Spleen (tissue), 11 donors: ENCODE results near the gene SLCO4C1. TPM values are rescaled to one million over a fixed set of nuclear protein-coding genes. Genes with fewer than 3 reads are reported as not detected.
A peak's percentile ranks its signal among the peaks of the same experiment; 100 is the strongest.

Source experiments
- DNase-seq: peaks from one replicate; pipeline ENCODE4 v3.0.0-alpha.2; 2020
- H3K27ac ChIP-seq, 8 donors: fragments of 200-600 bp; sonication (generic) in 7 of 8; 1 replicate in 4 of 8; 2 replicates in 4 of 8; pipeline versions ENCODE4 v1.5.0 to v1.8.0; 2016 to 2021; ENCODE audit warnings: inconsistent platforms in 4 of 8, mild to moderate bottlenecking in 4 of 8, moderate library complexity in 1 of 8
- H3K27me3 ChIP-seq, 7 donors: fragments of 200-600 bp; sonication (generic) in 6 of 7; replicated peaks in 1 of 7; 1 replicate in 4 of 7; 2 replicates in 3 of 7; pipeline versions ENCODE4 v1.5.0 to v1.8.0; 2016 to 2021; ENCODE audit warnings: inconsistent platforms in 3 of 7, mild to moderate bottlenecking in 1 of 7
- H3K36me3 ChIP-seq, 6 donors: fragments of 200-600 bp; sonication (generic) in 5 of 6; 1 replicate in 4 of 6; 2 replicates in 2 of 6; pipeline versions ENCODE4 v1.5.0 to v1.8.0; 2016 to 2021; ENCODE audit warnings: inconsistent platforms in 2 of 6
- H3K4me1 ChIP-seq, 6 donors: fragments of 200-600 bp; sonication (generic) in 5 of 6; 1 replicate in 3 of 6; 2 replicates in 3 of 6; pipeline versions ENCODE4 v1.5.0 to v1.8.0; 2016 to 2021; ENCODE audit warnings: inconsistent platforms in 3 of 6
- H3K4me3 ChIP-seq, 8 donors: fragments of 200-600 bp; sonication (generic) in 7 of 8; 1 replicate in 4 of 8; 2 replicates in 4 of 8; pipeline versions ENCODE4 v1.5.0 to v1.8.0; 2016 to 2021; ENCODE audit warnings: inconsistent platforms in 4 of 8, mild to moderate bottlenecking in 4 of 8, moderate library complexity in 2 of 8
- H3K9me3 ChIP-seq, 8 donors: fragments of 200-600 bp; sonication (generic) in 7 of 8; 1 replicate in 4 of 8; 2 replicates in 4 of 8; pipeline versions ENCODE4 v1.5.0 to v1.8.0; 2016 to 2021; ENCODE audit warnings: inconsistent platforms in 4 of 8
- POLR2A ChIP-seq, 3 donors: fragments of 450-650 bp; IDR thresholded peaks; one replicate each; pipeline ENCODE4 v1.5.1; 2017; ENCODE audit warnings: antibody characterized with exemption in 3 of 3, mild to moderate bottlenecking in 1 of 3
- POLR2AphosphoS5 ChIP-seq, 3 donors: sonication (generic); formaldehyde crosslinking; IDR thresholded peaks; one replicate each; pipeline ENCODE4 v1.5.1; 2017; ENCODE audit warnings: antibody characterized with exemption in 3 of 3
- WGBS, 5 donors: extraction: QIAGEN DNeasy Blood & Tissue Kit in 3 of 5; methylation state at CpG; one replicate each; pipeline versions ENCODE4 v1.1.5 to v1.1.7; 2013 to 2018; 5-methylcytosine and 5-hydroxymethylcytosine counted together
- intact Hi-C: fragments of 100-400 bp; cut with DNase I; formaldehyde crosslinking; loops from one replicate; pipeline ENCODE4 v1.15.0; 2023; ENCODE audit warnings: low total_unique reads
- polyA plus RNA-seq, 3 donors: library from polyadenylated mRNA; stranded (reverse); fragments of 200-250 nt; gene quantifications; one replicate each; pipeline ENCODE4 v1.2.1, GENCODE V29; 2013
- total RNA-seq, 7 donors: library from RNA; depleted of rRNA in 3 of 7; stranded (reverse); fragments of >200 nt in 3 of 7; fragmentation: NEBNext Ultra II Directional in 4 of 7; extraction: Animal tissue kit (Norgen Biotek cat#: 25700) in 4 of 7; gene quantifications; one replicate each; pipeline versions ENCODE4 v1.1.0 to v1.2.1, GENCODE V29; 2016 to 2021
- TF ChIP-seq, protein P1 (sequence below), 11 experiments: fragments of 200-600 bp in 7 of 11; fragments of 450-650 bp in 4 of 11; sonication (generic) in 4 of 11; IDR thresholded peaks in 8 of 11; conservative IDR thresholded peaks in 3 of 11; 1 replicate in 7 of 11; 2 replicates in 4 of 11; pipeline versions ENCODE4 v1.4.0 to v1.8.0; 2016 to 2021; ENCODE audit warnings: antibody characterized with exemption in 11 of 11, inconsistent platforms in 4 of 11, mild to moderate bottlenecking in 1 of 11
- donor health status: healthy with polysubstance abuse.
- donor health status: DM: no; HTN: no; CAD: no; lungs with moderate emphysema.
- donor health status: DM: no; HTN: no; CAD: no.
- donor health status: Bipolar disorder and iron deficiency.
- donor health status: healthy.
- donor health status: DM: no; HTN: no; CAD: no.
- donor health status: DM: yes; HTN: yes; CAD: no.

Gene SLCO4C1
- total and polyA plus RNA-seq, 10 donors, result 0.06 to 6.6 (median 2.3) TPM

- intact Hi-C loops, result no loop called here
- H3K4me3 ChIP-seq, result no peak overlapping the region
- 73 to 92% (median 86%) methylated on average over 1 of the region's 1 CpG for WGBS, 5 donors
Observed at GRCh38 chr5:102314328-102314727, 18.2 kb upstream of the SLCO4C1 start.

DNA sequence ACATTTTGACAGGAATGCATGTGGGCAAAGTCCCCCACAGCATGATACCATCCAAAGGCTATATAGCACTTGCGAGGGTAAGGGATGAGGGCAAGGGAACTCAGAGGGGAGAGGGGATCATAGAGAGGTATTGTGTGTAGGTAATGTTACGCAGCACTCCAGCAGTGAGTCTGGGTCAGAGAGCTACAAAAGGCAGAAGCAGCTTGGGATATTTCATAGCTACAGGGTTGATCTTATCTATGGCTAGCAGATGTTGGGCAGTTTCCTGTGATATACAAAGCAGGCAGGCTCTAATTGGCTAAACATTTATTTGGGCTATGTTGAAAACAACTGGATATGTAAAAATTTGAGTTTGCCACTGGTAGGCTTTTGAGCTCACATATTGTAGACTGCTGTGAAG is 17.8 kb upstream of the SLCO4C1 start:
- TF ChIP-seq, protein P1, sequence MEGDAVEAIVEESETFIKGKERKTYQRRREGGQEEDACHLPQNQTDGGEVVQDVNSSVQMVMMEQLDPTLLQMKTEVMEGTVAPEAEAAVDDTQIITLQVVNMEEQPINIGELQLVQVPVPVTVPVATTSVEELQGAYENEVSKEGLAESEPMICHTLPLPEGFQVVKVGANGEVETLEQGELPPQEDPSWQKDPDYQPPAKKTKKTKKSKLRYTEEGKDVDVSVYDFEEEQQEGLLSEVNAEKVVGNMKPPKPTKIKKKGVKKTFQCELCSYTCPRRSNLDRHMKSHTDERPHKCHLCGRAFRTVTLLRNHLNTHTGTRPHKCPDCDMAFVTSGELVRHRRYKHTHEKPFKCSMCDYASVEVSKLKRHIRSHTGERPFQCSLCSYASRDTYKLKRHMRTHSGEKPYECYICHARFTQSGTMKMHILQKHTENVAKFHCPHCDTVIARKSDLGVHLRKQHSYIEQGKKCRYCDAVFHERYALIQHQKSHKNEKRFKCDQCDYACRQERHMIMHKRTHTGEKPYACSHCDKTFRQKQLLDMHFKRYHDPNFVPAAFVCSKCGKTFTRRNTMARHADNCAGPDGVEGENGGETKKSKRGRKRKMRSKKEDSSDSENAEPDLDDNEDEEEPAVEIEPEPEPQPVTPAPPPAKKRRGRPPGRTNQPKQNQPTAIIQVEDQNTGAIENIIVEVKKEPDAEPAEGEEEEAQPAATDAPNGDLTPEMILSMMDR (IDR thresholded peaks at IDR 0.05 in 8 of 11, conservative IDR thresholded peaks at IDR 0.05 in 3 of 11), result no peak
- TF ChIP-seq POLR2AphosphoS5 (IDR thresholded peaks at IDR 0.05), result peak in 1 of 3 donors; percentile 34
- Histone ChIP-seq H3K36me3 (no peaks in the 10 kb centered on the region), H3K4me3 (no peak overlapping the region), H3K4me1 (no peaks in the 10 kb centered on the region), H3K27me3 (no peaks in the 10 kb centered on the region), H3K27ac (no peak overlapping the region), H3K9me3 (no peaks in the 10 kb centered on the region)
- intact Hi-C loops, result no loop called here
- no peak for DNase-seq
- 44 to 74% (median 60%) methylated on average over 2 of the region's 2 CpGs for WGBS, 5 donors

More at GRCh38 chr5:102314328-102314727, 18.2 kb upstream of the SLCO4C1 start:
- no peak overlapping the region for H3K27ac ChIP-seq
- DNase-seq, result no peak
- no peaks in the 10 kb centered on the region for H3K9me3 ChIP-seq
- no peaks in the 10 kb centered on the region for H3K27me3 ChIP-seq
- H3K4me1 ChIP-seq, result no peaks in the 10 kb centered on the region
- TF ChIP-seq, protein P1 (IDR thresholded peaks at IDR 0.05 in 8 of 11, conservative IDR thresholded peaks at IDR 0.05 in 3 of 11), result no peak
- TF ChIP-seq POLR2A (IDR thresholded peaks at IDR 0.05) (no peak), POLR2AphosphoS5 (IDR thresholded peaks at IDR 0.05) (no peak)
- no peaks in the 10 kb centered on the region for H3K36me3 ChIP-seq

GRCh38 chr5:102312586-102313370 is 16.7 kb upstream of the SLCO4C1 start:
- intact Hi-C loops, result no loop called here
- 82 to 95% (median 87%) methylated on average over 5 of the region's 5 CpGs for WGBS, 5 donors
- no peak overlapping the region for H3K4me3 ChIP-seq
- no peak for DNase-seq
- TF ChIP-seq POLR2A (IDR thresholded peaks at IDR 0.05) (no peak), POLR2AphosphoS5 (IDR thresholded peaks at IDR 0.05) (no peak)
- TF ChIP-seq, protein P1 (IDR thresholded peaks at IDR 0.05 in 8 of 11, conservative IDR thresholded peaks at IDR 0.05 in 3 of 11), result no peak
- H3K27ac ChIP-seq, result no peak overlapping the region
- H3K4me1 ChIP-seq, result no peaks in the 10 kb centered on the region
- no peaks in the 10 kb centered on the region for H3K36me3 ChIP-seq
- H3K9me3 ChIP-seq, result no peaks in the 10 kb centered on the region
- no peaks in the 10 kb centered on the region for H3K27me3 ChIP-seq

GRCh38 chr5:102309586-102309985 is 13.5 kb upstream of the SLCO4C1 start:
- intact Hi-C loops, result no loop called here
- TF ChIP-seq POLR2A (IDR thresholded peaks at IDR 0.05) (no peak), POLR2AphosphoS5 (IDR thresholded peaks at IDR 0.05) (no peak)
- TF ChIP-seq, protein P1 (IDR thresholded peaks at IDR 0.05 in 8 of 11, conservative IDR thresholded peaks at IDR 0.05 in 3 of 11), result no peak
- WGBS, 5 donors, result 91 to 94% (median 94%) methylated on average over 3 of the region's 3 CpGs

More at GRCh38 chr5:102309586-102309985, 13.5 kb upstream of the SLCO4C1 start:
- no peaks in the 10 kb centered on the region for H3K27me3 ChIP-seq
- no peaks in the 10 kb centered on the region for H3K4me1 ChIP-seq
- no peaks in the 10 kb centered on the region for H3K36me3 ChIP-seq
- DNase-seq, result no peak
- no peak overlapping the region for H3K4me3 ChIP-seq
- no peak overlapping the region for H3K27ac ChIP-seq
- H3K9me3 ChIP-seq, result no peaks in the 10 kb centered on the region
